ENCODE results near the gene SGMS2. TPM values are rescaled to one million over a fixed set of nuclear protein-coding genes. Genes with fewer than 3 reads are reported as not detected.

Gene SGMS2
- total RNA-seq, 1 donor from 2014 or later, result 64.3 TPM

DNA sequence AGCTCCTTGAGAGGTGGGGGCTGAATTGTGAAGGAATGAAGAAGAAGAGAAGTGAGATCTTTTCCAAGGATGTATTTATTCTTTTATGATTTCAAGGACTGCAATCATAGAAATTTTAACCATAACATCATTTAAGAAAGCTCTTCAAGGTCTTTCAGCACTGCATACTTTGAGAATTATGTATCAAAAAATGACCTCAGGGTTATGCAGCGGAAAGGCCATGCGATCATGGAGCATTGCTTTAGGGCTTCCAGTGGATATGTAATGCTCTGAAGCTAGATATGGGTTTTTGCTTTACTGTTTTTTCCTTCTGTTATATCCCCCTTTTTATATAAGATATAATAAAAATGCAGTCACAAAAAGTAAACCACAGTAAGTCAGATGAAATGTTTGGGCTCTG is 38.7 kb downstream of the SGMS2 start:
- no peak for DNase-seq (ENCODE audit: low read depth)
- Histone ChIP-seq H3K4me3 (ENCODE audit: low read depth, low read length) (no peak overlapping the region), H3K36me3 (ENCODE audit: control insufficient read depth, insufficient read depth, low read length) (no peaks in the 10 kb centered on the region), H3K27me3 (ENCODE audit: control insufficient read depth, insufficient read depth, low read length) (no peaks in the 10 kb centered on the region)
- TF ChIP-seq, protein P1, sequence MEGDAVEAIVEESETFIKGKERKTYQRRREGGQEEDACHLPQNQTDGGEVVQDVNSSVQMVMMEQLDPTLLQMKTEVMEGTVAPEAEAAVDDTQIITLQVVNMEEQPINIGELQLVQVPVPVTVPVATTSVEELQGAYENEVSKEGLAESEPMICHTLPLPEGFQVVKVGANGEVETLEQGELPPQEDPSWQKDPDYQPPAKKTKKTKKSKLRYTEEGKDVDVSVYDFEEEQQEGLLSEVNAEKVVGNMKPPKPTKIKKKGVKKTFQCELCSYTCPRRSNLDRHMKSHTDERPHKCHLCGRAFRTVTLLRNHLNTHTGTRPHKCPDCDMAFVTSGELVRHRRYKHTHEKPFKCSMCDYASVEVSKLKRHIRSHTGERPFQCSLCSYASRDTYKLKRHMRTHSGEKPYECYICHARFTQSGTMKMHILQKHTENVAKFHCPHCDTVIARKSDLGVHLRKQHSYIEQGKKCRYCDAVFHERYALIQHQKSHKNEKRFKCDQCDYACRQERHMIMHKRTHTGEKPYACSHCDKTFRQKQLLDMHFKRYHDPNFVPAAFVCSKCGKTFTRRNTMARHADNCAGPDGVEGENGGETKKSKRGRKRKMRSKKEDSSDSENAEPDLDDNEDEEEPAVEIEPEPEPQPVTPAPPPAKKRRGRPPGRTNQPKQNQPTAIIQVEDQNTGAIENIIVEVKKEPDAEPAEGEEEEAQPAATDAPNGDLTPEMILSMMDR (IDR thresholded peaks at IDR 0.05; ENCODE audit: insufficient read depth, low read length, poor library complexity, severe bottlenecking), result no peak

DNA sequence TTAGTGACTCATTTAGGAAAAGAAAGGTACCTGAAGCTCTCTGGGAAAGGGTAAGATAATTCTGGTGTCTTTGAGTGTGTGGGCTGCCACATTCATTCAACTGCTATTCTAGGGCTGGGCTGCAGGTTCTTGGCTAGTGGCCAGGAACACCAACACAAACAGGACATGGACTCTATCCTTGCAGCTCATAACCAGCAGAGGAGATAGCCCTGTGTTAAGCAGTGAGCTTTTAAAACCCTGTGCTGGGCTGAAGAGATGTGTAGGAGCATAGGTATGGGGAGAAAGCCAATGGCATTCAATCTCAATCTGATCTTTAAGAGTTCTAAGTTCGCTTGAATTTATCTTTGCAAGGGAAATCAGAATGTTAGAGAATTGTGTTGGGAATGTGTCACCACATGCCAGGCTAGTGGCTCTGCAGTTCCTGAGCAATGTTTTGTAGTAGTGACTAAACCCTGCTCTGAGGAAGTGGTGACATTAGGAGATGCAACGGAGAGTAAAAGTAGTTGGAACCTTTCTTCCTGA is 39.2 kb downstream of the SGMS2 start:
- H3K4me3 ChIP-seq (ENCODE audit: low read depth, low read length), result no peak overlapping the region
- H3K36me3 ChIP-seq (ENCODE audit: control insufficient read depth, insufficient read depth, low read length), result no peaks in the 10 kb centered on the region
- DNase-seq (ENCODE audit: low read depth), result peak; percentile 21
- TF ChIP-seq, protein P1 (IDR thresholded peaks at IDR 0.05; ENCODE audit: insufficient read depth, low read length, poor library complexity, severe bottlenecking), result no peak
- no peaks in the 10 kb centered on the region for H3K27me3 ChIP-seq (ENCODE audit: control insufficient read depth, insufficient read depth, low read length)

DNA sequence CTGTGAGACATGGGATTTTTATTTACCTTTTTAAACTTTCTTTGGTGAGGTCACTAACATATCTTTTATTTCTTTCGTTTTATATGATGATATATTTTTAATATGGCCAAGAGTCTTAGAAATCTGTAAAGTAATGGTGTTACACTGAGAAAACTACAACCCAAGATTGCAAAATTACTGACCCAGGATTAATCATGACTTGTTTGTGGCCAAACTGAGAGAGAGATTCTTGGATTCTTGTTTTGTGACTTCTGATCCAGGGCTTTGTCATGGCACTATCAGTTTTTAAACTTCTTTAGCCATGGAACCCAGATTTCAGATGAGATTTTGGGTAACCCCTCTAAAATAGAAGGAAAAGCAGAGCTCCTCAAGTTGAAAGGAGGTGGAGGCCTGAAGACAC is 42.0 kb downstream of the SGMS2 start:
- Histone ChIP-seq H3K27me3 (ENCODE audit: control insufficient read depth, insufficient read depth, low read length) (no peaks in the 10 kb centered on the region), H3K36me3 (ENCODE audit: control insufficient read depth, insufficient read depth, low read length) (no peaks in the 10 kb centered on the region), H3K4me3 (ENCODE audit: low read depth, low read length) (no peak overlapping the region)
- no peak for DNase-seq (ENCODE audit: low read depth)
- TF ChIP-seq, protein P1 (IDR thresholded peaks at IDR 0.05; ENCODE audit: insufficient read depth, low read length, poor library complexity, severe bottlenecking), result no peak

DNA sequence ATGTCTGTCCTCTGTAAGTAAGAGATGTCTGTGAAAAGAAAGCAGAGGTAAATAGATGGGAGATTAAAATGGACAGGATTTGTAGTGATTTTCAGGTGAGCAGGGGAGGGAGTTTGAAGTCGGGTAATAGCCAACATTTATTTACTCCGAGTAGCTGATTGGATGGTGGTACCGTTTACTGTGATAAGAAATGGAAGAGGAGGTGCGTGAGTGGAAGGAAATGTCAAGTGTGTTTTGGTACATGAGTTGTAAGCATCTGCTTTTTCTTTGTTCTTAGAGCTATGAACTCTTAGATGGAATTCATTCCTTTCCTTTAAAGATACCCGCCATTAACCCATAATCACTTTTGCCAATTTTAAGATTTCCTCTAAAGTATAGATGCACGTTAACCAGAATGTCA is 45.5 kb downstream of the SGMS2 start:
- H3K36me3 ChIP-seq (ENCODE audit: control insufficient read depth, insufficient read depth, low read length), result no peaks in the 10 kb centered on the region
- TF ChIP-seq, protein P1 (IDR thresholded peaks at IDR 0.05; ENCODE audit: insufficient read depth, low read length, poor library complexity, severe bottlenecking), result no peak
- DNase-seq (ENCODE audit: low read depth), result no peak
- no peak overlapping the region for H3K4me3 ChIP-seq (ENCODE audit: low read depth, low read length)
- no peaks in the 10 kb centered on the region for H3K27me3 ChIP-seq (ENCODE audit: control insufficient read depth, insufficient read depth, low read length)

DNA sequence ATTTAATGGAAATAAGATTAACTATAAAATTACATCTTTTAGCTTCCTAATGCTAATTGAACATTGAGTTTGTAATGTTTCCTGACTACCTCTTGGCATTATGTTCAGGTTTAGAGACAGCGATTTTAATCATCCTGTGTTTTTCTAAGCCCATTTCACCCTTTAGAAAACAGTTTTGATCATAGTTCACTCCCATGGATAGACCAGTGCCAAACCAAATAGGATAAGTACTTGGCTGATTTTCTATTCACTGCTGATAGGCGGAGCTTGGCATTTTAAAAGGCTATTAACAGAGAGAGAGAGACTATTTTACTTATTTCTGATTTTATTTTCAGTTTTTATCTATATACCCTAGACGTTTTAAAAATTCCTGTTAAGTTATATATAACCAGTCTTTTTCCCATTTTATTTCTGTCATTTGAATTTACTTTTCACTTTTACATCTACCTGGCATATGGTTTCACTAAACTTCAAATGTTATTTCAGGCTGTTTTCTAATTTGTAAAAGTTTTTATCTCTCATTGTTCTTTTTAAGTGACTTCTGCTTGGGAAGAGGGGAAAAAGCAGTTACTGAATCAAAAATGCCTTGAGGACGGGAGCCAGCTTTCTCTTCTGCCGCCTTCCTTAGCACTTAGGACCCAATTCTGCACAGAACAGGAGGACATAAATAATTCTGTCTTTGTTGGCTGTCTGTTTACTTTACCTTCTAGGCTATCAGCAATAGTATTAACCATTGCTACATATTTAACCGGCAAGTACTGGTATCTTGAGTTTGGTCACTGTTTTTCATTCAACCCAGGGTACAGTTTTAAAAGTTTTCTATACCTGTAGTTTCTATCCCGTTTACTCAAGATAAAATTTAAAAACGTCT is 46.4 kb downstream of the SGMS2 start:
- Histone ChIP-seq H3K36me3 (ENCODE audit: control insufficient read depth, insufficient read depth, low read length) (no peaks in the 10 kb centered on the region), H3K4me3 (ENCODE audit: low read depth, low read length) (no peak overlapping the region), H3K27me3 (ENCODE audit: control insufficient read depth, insufficient read depth, low read length) (no peaks in the 10 kb centered on the region)
- TF ChIP-seq, protein P1 (IDR thresholded peaks at IDR 0.05; ENCODE audit: insufficient read depth, low read length, poor library complexity, severe bottlenecking), result no peak
- DNase-seq (ENCODE audit: low read depth), result no peak
